Panc1 (cell line): ENCODE results near the gene PPM1M.

ENCODE experiments used
- SIN3A ChIP-seq: IDR thresholded peaks from 2 replicates; pipeline ENCODE4 v1.6.1; 2012; ENCODE audit warnings: low read depth, mild to moderate bottlenecking, low read length, moderate library complexity, borderline replicate concordance; ENCODE audit not compliant: insufficient read depth
- TF ChIP-seq, protein P1 (sequence below), 2 experiments: IDR thresholded peaks; 2 replicates each; pipeline ENCODE4 v1.6.1; 2011 to 2012; ENCODE audit warnings: low read depth in 2 of 2, control low read depth in 1 of 2, low read length in 1 of 2, mild to moderate bottlenecking in 1 of 2, moderate library complexity in 1 of 2; ENCODE audit not compliant: insufficient read depth in 1 of 2
- TF ChIP-seq, protein P2 (sequence below): fragments of 450-650 bp; IDR thresholded peaks from 2 replicates; pipeline ENCODE4 v1.5.1; 2017; ENCODE audit warnings: mild to moderate bottlenecking

DNA sequence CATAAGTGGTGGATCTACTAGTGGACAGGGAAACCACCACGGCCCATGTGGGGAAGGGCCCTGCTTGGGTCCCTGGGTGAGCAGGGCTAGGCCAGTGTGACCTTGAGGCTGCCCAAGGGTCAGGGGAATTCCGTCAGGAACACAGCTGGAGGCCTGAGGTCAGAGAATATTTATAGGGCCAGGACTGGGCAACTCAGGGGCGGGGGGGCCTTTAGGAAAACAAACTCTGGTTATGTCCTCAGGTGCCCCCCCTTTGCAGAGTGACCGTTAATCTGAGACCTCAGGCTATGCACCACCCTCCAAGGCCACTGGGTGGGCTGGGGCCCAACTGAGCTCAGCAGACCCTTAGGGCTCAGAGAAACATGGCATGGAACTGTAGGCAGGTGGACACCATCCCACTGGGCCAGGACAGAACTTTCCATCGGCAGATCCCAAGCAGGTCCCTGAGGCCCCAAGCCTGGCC, 9.1 kb upstream of the PPM1M start:
- TF ChIP-seq, protein P1, sequence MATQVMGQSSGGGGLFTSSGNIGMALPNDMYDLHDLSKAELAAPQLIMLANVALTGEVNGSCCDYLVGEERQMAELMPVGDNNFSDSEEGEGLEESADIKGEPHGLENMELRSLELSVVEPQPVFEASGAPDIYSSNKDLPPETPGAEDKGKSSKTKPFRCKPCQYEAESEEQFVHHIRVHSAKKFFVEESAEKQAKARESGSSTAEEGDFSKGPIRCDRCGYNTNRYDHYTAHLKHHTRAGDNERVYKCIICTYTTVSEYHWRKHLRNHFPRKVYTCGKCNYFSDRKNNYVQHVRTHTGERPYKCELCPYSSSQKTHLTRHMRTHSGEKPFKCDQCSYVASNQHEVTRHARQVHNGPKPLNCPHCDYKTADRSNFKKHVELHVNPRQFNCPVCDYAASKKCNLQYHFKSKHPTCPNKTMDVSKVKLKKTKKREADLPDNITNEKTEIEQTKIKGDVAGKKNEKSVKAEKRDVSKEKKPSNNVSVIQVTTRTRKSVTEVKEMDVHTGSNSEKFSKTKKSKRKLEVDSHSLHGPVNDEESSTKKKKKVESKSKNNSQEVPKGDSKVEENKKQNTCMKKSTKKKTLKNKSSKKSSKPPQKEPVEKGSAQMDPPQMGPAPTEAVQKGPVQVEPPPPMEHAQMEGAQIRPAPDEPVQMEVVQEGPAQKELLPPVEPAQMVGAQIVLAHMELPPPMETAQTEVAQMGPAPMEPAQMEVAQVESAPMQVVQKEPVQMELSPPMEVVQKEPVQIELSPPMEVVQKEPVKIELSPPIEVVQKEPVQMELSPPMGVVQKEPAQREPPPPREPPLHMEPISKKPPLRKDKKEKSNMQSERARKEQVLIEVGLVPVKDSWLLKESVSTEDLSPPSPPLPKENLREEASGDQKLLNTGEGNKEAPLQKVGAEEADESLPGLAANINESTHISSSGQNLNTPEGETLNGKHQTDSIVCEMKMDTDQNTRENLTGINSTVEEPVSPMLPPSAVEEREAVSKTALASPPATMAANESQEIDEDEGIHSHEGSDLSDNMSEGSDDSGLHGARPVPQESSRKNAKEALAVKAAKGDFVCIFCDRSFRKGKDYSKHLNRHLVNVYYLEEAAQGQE (IDR thresholded peaks at IDR 0.05; ENCODE audit: insufficient read depth in 1 of 2, low read depth in 2 of 2, low read length in 1 of 2): no peak
- TF ChIP-seq, protein P2, sequence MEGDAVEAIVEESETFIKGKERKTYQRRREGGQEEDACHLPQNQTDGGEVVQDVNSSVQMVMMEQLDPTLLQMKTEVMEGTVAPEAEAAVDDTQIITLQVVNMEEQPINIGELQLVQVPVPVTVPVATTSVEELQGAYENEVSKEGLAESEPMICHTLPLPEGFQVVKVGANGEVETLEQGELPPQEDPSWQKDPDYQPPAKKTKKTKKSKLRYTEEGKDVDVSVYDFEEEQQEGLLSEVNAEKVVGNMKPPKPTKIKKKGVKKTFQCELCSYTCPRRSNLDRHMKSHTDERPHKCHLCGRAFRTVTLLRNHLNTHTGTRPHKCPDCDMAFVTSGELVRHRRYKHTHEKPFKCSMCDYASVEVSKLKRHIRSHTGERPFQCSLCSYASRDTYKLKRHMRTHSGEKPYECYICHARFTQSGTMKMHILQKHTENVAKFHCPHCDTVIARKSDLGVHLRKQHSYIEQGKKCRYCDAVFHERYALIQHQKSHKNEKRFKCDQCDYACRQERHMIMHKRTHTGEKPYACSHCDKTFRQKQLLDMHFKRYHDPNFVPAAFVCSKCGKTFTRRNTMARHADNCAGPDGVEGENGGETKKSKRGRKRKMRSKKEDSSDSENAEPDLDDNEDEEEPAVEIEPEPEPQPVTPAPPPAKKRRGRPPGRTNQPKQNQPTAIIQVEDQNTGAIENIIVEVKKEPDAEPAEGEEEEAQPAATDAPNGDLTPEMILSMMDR: no peak
- no peak for TF ChIP-seq SIN3A
